HUDEP-2 (cell line): ENCODE data around the gene ADPRHL1.
"Not testable (repeated sequence)": the region's sequence is repeated elsewhere in the genome, so short reads cannot be mapped to it uniquely, and the experiment has no call there.

Experiments used
- DNase-seq, 76 experiments: peaks; one replicate each; lab custom pipeline; 2025; ENCODE audit not compliant: unreplicated experiment in 76 of 76; lab: John Stamatoyannopoulos, UW

Gene ADPRHL1

GRCh38 chr13:113383089-113383488 is 70.2 kb downstream of the ADPRHL1 start:
- DNase-seq: no peak

DNA sequence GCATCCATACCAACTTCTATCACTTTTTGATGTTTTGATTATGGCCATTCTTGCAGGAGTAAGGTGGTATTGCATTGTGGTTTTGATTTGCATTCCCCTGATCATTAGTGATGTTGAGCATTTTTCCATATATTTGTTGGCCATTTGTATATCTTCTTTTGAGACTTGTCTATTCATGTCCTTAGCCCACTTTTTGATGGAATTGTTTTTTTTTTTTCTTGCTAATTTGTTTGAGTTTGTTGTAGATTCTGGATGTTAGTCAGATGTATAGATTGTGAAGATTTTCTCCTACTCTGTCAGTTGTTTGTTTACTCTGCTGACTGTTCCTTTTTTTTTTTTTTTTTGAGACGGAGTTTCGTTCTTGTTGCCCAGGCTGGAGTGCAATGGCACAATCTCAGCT is 70.7 kb downstream of the ADPRHL1 start:
- not testable (repeated sequence) for DNase-seq

- DNase-seq: no peak
Observed at GRCh38 chr13:113378825-113379224, 74.5 kb downstream of the ADPRHL1 start.

DNA sequence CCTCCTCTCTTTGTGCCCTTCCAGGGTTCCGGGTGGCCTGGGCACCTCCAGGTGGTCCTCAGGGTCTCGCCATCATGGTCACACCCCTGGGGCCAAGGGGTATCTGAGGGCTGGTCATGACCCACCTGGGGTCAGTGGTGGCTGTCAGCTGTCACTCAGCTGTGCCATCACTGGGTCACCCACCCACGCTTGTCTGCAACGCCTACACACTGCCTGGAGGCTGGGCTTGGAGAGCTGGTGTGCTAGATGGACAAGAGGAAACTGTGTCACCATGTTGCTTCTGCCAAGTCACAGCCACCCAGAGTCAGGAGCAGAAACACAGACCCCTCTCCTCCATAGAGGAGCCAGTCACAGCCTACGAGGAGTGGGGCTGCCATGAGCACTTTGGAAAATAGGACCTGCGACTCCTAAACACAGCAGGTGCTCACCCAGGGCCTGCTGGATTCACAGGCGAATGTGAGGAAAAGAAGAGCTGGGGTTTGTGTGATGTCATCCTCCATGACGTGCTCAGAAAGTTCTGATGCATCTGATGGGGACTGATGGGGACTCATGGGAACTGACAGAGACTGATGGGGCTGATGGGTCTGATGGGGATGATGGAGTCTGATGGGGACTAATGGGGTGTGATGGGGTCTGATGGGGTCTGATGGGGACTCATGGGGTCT is 78.6 kb downstream of the ADPRHL1 start:
- DNase-seq: no peak

DNA sequence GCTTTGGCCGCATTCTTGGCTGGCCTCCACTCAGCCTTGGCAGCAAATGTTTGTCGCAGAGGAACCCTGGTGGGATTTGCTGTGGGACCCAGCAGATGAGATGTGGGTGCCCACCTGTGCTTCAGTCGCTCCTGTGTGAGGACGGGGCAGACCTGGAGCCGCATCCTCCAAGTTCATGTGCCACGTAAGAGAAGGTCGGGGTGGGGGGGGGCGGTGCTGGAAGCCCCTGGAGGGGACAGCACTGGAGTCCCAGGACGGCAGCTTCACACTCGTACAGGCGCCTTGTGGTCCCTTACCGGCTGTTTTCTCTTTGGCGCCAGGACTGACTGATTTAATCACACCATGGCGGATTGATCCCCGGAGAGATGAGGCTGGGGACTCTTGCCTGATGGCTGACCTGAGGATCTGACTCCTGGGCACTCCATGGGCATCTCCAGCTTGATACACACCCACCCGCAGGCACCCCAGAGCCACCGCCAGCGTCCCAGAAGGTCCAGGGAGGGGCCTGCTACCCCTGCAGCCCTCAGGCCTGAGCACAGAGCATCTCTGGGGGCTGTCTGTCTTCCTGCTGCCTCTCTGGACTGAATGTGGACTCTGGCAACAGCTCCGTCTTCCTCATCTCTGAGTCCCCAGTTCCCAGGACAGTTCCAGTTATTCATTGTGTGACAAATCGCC is 79.3 kb downstream of the ADPRHL1 start:
- no peak for DNase-seq

DNA sequence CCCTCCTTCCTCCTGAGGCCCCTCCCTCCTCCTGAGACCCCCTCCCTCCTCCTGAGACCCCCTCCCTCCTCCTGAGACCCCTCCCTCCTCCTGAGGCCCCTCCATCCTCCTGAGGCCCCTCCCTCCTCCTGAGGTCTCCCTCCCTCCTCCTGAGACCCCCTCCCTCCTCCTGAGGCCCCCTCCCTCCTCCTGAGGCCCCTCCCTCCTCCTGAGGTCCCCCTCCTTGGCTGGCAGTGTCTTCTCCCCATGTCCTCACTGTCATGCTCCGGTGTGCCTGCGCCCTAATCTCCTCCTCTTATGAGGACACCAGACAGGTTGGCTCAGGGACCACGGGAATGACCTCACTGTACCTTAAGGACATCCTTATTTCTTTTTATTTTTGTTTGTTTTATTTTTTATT is 81.6 kb downstream of the ADPRHL1 start:
- not testable (repeated sequence) for DNase-seq

GRCh38 chr13:113371061-113371460 is 82.2 kb downstream of the ADPRHL1 start:
- no peak for DNase-seq

DNA sequence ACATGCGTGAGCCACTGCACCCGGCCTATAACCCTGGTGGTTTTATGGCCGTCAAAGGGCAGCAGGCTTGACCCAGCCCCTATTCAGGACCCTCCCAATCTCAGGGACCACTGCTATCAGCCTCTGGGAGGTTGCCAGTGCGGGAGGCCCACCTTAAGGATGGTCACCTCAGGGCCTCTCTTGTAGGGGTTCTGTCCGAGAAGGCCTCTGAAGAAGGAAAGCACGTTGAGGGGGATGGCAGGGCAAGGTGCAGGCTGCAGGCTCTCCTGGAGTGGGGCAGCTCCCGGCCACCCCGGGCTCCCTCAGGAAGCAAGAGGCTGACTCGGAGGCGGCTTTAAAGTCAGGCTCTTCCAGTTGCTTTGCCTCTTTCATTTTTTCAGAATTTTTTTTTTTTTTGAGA is 83.4 kb downstream of the ADPRHL1 start:
- DNase-seq: no peak

DNA sequence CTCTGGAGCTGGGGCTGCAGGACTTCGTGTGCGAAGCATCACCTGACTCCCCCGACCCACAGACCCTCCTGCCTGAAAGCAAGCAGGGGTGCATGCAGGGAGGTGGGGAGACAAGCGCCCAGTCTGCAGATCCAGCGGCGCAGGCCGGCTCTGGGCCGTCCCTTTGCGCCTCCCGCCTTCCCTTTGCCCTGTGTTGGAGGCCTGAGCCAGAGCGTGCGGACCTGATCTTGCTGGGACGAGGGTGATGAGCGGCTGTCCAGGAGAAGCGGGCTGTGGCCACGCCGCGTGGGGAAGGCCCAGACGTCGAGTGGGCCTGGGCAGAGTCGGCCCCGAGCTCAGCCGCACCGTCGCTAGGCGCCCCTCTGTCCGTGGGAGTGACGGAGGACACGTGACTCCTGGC is 84.1 kb downstream of the ADPRHL1 start:
- DNase-seq: no peak

GRCh38 chr13:113368353-113368752 is 84.9 kb downstream of the ADPRHL1 start:
- DNase-seq: not testable (repeated sequence)

GRCh38 chr13:113367771-113368170 is 85.5 kb downstream of the ADPRHL1 start:
- DNase-seq: no peak

- no peak for DNase-seq
Observed at GRCh38 chr13:113367020-113367560, 86.2 kb downstream of the ADPRHL1 start.

DNA sequence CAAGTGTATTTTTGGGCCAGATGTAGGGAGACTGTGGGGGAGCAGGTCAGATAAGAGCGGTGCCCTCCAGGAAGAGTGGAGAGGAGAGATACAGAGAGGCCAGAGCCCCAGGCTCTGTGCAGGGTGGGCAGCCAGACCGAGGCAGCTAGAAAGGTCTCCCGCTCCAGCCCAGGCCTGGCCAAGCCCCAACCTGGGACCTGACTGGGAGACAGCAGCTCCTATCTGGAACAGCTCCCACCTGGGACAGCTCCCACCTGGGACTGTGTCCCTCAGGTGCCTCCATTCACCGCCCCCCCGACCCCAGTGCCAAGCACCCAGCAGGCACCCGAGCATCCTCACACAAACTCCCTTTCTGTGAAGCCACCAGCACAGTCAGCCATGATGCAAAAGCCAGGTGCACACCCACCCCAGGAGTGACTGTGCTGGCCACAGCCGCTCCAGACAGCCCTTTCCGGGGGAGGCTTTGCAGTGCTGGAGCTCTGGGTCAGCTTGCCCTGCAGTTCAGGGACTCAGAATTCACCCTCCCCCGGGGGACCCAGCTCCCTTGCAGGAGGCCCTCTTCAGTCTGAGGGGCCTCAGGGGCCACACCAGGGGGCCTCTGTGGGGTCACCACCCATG is 87.2 kb downstream of the ADPRHL1 start:
- DNase-seq: no peak

DNA sequence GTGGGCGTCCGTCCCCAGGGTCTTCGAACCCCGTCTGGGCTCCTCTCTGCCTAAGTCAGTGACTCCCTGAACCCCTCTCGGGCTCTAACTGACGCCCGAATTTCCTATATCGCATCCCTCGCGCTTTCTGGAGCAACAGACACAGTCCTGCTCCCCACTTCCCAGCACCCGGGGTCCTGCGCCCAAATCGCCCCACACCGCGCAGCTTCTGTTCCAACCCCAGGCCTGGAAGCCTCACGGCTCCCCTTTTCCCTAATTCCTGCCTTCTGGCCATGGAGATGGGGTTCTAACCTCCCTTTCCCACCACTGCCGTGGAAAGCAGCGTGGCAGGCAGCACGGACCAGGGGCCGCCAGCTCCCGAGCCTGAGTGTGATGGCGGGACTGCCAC is 87.7 kb downstream of the ADPRHL1 start:
- DNase-seq: no peak

GRCh38 chr13:113364901-113365582 is 88.2 kb downstream of the ADPRHL1 start:
- no peak for DNase-seq

DNA sequence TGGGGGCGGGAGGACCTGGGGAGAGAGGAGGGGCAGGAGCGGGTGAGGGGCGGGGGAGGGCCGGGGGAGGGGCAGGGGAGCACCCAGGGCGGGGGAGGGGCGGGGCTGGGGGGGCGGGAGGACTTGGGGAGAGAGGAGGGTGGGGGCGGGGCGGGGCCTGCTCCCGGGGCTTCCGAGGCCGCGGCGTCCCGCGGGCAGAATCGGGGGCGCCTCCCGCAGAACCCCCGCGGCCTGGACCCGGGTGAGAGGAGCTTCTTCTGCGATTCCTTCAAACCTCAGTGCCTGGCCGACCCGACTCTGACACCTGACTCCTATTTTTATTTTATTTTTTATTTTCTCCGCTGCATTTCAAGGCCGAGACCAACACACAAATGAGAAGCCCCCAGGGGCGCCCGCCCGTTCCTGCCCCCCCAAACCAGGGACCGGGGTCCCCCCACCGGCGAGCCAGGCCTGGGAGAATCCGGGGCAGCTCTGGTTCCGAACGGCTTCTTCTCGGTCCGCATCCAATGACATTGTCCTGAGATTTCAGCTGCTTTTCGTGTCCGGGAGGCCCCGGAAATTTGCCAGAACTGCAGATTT is 88.9 kb downstream of the ADPRHL1 start:
- peak in 9 of 76 experiments; percentile 18 to 72 (median 49) for DNase-seq

DNA sequence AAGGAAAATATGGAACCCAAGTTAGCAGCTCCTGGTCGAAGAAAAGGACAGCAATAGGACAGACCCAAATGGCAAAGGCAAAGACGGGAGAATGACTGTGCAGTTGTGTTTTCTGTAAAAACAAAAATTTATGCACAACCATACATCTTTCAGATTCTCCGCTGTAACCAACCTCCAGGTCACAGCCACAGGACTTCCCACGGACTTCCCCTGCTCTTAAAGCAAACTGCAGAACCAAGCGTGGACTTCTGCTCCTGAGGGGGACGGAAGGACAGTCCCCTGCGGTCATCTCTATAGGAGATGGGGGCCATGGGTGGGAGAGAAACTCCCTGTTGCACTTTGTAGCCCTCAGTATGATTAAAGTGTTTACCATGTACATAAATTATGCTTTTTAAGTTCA is 91.9 kb downstream of the ADPRHL1 start:
- no peak for DNase-seq

DNA sequence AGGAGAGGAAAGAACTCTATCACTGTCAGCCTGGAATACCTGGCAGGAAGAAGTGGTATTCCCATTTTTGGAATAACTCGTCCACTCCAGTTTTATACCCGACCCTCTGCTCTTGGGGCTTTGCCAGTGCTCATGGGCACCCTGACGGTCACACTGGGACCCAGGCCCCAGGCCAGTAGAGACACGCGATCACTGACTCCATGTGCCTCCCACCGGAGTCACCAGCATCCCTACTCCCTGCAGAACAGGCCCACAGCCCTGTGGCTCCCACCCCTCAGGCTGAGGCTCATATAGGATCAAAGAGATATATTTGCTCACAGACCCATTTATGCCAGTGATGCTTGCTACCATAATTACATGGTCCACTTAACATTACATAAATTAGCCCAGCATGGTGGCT is 92.8 kb downstream of the ADPRHL1 start:
- no peak for DNase-seq

GRCh38 chr13:113359571-113359970 is 93.7 kb downstream of the ADPRHL1 start:
- no peak for DNase-seq

- no peak for DNase-seq
Observed at GRCh38 chr13:113358653-113359190, 94.6 kb downstream of the ADPRHL1 start.

GRCh38 chr13:113357529-113357928 is 95.8 kb downstream of the ADPRHL1 start:
- DNase-seq: no peak
